Measurements from ENCODE around the gene MIA.

MIA gene

DNA sequence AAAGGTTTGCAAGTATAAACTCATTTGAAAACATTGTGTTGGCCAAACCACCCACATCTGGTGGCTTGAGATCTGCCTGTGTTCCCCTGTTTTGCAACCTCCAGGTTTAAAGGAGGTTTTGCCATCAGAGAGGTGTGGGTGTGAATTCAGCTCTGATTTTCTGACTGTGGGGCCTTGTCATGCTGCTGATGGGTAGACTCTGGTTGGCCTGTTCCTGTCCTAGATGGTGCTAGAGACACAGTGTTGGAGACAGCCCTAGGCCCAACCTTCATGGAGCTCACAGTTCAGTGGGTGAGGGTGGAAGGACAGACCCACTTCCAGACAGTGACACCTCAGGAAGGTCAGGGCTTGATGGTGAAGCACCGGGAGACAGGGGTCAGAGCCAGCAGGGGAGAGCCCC lies 10.2 kb downstream of the MIA start:
- TF ChIP-seq, protein P1, sequence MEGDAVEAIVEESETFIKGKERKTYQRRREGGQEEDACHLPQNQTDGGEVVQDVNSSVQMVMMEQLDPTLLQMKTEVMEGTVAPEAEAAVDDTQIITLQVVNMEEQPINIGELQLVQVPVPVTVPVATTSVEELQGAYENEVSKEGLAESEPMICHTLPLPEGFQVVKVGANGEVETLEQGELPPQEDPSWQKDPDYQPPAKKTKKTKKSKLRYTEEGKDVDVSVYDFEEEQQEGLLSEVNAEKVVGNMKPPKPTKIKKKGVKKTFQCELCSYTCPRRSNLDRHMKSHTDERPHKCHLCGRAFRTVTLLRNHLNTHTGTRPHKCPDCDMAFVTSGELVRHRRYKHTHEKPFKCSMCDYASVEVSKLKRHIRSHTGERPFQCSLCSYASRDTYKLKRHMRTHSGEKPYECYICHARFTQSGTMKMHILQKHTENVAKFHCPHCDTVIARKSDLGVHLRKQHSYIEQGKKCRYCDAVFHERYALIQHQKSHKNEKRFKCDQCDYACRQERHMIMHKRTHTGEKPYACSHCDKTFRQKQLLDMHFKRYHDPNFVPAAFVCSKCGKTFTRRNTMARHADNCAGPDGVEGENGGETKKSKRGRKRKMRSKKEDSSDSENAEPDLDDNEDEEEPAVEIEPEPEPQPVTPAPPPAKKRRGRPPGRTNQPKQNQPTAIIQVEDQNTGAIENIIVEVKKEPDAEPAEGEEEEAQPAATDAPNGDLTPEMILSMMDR (IDR thresholded peaks at IDR 0.05; ENCODE audit: low read depth, low read length) = no peak
- no peak for DNase-seq (ENCODE audit: extremely low read depth, low read depth)

DNA sequence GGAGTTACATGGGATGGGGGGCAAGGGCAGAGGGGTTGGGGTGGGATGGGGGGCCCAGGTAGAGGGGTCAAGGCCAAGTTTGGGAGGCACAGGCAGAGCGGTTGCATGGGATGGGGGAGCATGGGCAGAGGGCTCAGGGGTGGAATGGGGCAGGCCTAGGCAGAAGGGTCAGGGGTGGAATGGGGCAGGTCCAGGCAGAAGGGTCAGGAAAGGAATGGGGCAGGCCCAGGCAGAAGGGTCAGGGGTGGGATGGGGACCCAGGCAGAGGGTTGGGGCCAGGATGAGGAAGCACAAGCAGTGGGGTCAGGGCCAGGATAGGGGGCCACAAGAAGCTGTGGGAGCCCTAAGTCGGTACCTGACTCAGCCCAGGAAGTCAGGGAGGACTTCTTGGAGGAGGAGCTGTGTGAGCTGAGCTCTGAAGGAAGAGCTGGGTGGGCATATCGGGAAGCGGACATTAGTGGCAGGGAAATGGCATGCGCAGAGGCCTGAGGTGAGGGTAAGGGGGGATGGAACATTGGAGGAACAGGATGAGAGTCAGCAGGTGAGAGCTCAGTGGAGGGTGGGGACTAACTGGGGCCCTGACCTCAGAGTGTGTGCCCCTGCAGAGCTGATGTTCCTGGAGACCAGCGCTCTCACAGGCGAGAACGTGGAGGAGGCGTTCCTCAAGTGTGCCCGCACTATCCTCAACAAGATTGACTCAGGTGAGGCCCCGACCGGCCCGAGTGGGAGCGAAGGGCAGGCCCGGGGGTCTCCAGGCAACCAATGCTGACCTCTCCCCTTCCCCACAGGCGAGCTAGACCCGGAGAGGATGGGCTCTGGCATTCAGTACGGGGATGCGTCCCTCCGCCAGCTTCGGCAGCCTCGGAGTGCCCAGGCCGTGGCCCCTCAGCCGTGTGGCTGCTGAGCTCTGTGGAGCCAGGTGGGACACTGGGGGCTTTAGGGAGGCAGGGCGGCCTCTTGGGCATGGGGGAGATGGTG lies 11.0 kb downstream of the MIA start:
- no peak for DNase-seq (ENCODE audit: extremely low read depth, low read depth)
- TF ChIP-seq, protein P1 (IDR thresholded peaks at IDR 0.05; ENCODE audit: low read depth, low read length) = no peak

DNA sequence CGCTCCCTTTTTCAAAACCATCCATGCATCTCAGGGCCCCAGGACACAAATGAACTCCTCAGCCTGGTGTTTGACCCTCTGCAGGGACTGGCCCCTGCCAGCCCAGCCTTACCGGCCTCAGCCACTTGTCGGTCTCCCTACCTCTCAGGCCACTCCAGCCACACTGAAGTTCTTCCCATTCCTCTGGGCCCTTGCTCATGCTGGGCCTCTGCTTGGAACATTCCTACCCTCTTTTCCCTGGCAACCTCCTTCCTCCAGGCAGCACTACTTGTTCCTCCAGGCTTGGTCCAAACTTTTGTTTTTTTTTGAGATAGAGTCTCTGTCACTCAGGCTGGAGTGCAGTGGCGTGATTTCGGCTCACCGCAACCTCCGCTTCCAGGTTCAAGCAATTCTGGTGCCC lies 16.0 kb downstream of the MIA start:
- DNase-seq (ENCODE audit: extremely low read depth, low read depth) = no peak
- TF ChIP-seq, protein P1 (IDR thresholded peaks at IDR 0.05; ENCODE audit: low read depth, low read length) = no peak

DNA sequence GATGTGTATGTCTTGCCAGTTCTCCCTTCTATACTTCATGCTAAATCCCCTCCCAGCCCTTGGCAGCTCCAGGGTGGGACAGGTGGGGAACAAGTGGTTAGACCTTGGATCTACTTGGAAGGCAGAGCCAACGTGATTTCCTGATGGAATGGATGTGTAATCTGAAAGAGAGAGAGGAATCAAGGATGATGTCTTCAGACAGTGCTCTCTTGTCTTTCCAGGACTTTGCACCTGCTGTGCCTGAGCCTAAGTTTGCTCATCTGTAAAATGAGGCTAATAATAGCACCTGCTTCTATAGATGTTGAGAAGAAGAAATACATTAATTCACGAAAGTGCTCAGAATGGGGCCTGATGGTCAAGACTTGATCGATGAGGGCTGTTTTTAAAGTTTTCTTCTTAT lies 16.7 kb downstream of the MIA start:
- TF ChIP-seq, protein P1 (IDR thresholded peaks at IDR 0.05; ENCODE audit: low read depth, low read length) = no peak

DNA sequence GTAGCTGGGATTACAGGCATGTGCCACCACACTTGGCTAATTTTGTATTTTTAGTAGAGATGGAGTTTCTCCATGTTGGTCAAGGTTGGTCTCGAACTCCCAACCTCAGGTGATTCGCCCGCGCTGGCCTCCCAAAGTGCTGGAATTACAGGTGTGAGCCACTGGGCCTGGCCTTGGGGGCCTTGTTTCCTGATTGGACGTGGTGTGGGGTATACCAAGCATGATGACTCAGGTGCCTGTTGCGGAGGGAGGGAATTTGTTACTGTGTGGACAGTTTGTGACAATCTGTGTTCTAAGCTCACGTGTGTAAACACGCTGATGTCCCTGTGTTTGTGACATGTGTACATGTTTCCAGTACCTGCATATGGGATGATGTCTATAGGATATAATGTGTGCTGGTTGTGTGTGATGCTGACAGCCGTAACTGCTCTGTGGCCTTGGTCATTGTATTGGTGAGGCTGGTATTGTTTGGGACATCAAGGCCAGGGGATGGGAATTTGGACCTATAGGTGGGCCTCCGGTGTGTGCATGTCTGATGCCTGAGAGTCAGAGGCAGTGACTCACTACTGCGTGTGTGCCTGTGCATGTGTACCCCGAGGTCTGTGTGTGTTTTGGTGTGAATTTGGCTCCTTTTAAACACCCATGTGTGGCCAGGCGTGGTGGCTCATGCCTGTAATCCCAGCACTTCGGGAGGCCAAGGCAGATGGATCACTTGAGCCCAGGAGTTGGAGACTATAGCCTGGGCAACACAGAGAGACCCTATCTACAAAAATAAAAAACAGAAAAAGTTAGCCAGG lies 22.0 kb downstream of the MIA start:
- DNase-seq (ENCODE audit: extremely low read depth, low read depth) = no peak
- TF ChIP-seq, protein P1 (IDR thresholded peaks at IDR 0.05; ENCODE audit: low read depth, low read length) = no peak

More for the DNA sequence above, 16.7 kb downstream of the MIA start:
- DNase-seq (ENCODE audit: extremely low read depth, low read depth) = no peak

DNA sequence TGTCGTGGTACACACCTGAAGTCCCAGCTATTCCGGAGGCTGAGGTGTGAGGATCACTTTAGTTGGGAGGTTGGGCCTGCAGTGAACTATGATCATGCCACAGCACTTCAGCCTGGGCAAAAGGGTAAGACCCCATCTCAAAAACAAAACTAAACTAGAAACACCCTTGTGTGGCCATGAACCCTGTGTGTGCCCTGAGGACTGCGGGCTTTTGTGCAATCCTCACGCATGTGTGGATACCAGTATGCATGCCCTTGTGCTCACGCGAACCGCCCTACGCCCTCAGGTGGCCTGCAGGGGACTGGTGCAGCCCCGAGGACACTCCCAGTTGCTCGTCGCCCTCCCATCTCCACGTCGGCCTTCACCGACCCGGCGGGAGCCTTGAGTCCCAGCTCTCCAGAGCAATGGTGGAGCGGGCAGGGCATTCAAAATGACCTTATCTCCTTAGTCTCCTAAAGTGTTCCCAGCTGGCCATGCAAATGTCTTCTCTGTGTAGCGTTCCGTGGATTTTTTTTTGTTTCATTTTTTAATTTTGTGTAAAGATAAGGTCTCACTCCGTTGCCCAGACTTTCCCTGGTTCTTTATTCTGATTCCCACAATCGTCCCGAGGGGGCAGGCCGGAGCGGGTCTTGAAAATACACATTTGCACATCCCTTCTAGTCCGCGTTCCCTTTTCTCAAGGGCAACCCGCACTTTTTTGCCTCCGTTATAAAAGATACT lies 22.8 kb downstream of the MIA start:
- peak; percentile 22 for DNase-seq (ENCODE audit: extremely low read depth, low read depth)
- TF ChIP-seq, protein P1 (IDR thresholded peaks at IDR 0.05; ENCODE audit: low read depth, low read length) = peak; percentile 54

Data from AG09319 (cell line).